Measurements from ENCODE around the gene BAHCC1. TPM values are rescaled to one million over a fixed set of nuclear protein-coding genes. Genes with fewer than 3 reads are reported as not detected.

BAHCC1 gene
- total and polyA plus RNA-seq, 10 of the 15 experiments (the other 5 are each of a cell fraction or from before 2014, with no cell fraction given) = 0.03 to 0.14 (median 0.11) TPM; not detected in 6

- TF ChIP-seq ZBTB11 (CRISPR knock-in tag; IDR thresholded peaks at IDR 0.05) = no peak
Measured at GRCh38 chr17:81442791-81443190, 47.5 kb downstream of the BAHCC1 start (continued).

- intact Hi-C loops (cut with micrococcal nuclease; ENCODE audit: unreplicated experiment) = no loop called here
- no peaks in the 10 kb centered on the region for H3K79me2 ChIP-seq (ENCODE audit: control insufficient read depth, insufficient read depth, low read length)
- in situ Hi-C loops (cut with MboI) = no loop called here
- no peak for ATAC-seq
- H3K4me1 ChIP-seq (ENCODE audit: control insufficient read depth, insufficient read depth, low read length) = no peaks in the 10 kb centered on the region
- no peaks in the 10 kb centered on the region for H3K9me3 ChIP-seq (replicated peaks; ENCODE audit: control insufficient read depth, insufficient read depth, low read length)
- SMC1A ChIA-PET (ENCODE audit: uncharacterized antibody, unreplicated experiment) = no interaction called here
- H3K4me3 ChIP-seq = no peak overlapping the region
- 65% methylated on average over 17 of the region's 20 CpGs for WGBS (ENCODE audit: insufficient coverage, insufficient replicate concordance, low lambda C conversion rate, missing lambda C conversion rate)
- FAIRE-seq = no peak
- H3K27ac ChIP-seq (ENCODE audit: control insufficient read depth, insufficient read depth) = no peak overlapping the region
- DNase-seq (ENCODE audit: low read depth, low spot score) = no peak
- H3K27me3 ChIP-seq (replicated peaks in 1 of 2; ENCODE audit: control insufficient read depth in 2 of 2, insufficient read depth in 2 of 2, low read length in 1 of 2) = no peaks in the 10 kb centered on the region; a peak in 1 of 4 replicates
- CTCF ChIA-PET = no interaction called here
- no peak overlapping the region for H2AFZ ChIP-seq (ENCODE audit: control insufficient read depth, low read depth, low read length)
- no peaks in the 10 kb centered on the region for H3K36me3 ChIP-seq (ENCODE audit: control insufficient read depth in 2 of 2, insufficient read depth in 2 of 2, low read length in 1 of 2)
- RAD21 ChIA-PET (ENCODE audit: unreplicated experiment) = no interaction called here
- BruUV-seq (replicated peaks) = no TSS peak
- H3K4me2 ChIP-seq (ENCODE audit: control insufficient read depth, insufficient read depth) = no peak overlapping the region
- H3K9ac ChIP-seq (ENCODE audit: control insufficient read depth, insufficient read depth, low read length) = no peak overlapping the region
- POLR2A ChIA-PET = no interaction called here
- no peaks in the 10 kb centered on the region for H4K20me1 ChIP-seq (ENCODE audit: control insufficient read depth, insufficient read depth)
- no peak for TF ChIP-seq CBX5 (IDR thresholded peaks at IDR 0.05; ENCODE audit: low read depth)
- TF ChIP-seq SP1 (IDR thresholded peaks at IDR 0.05; ENCODE audit: low read depth, low read length) = no peak
- TF ChIP-seq NKRF (conservative IDR thresholded peaks at IDR 0.05) = no peak
- TF ChIP-seq STAT1 (conservative IDR thresholded peaks at IDR 0.05) = no peak
- TF ChIP-seq ELK1 (IDR thresholded peaks at IDR 0.05; ENCODE audit: low read depth, low read length) = no peak
- TF ChIP-seq MAX (IDR thresholded peaks at IDR 0.05; ENCODE audit: low read depth, low read length) = no peak
- no peak for TF ChIP-seq NBN (IDR thresholded peaks at IDR 0.05)
- no peak for TF ChIP-seq HSF1 (IDR thresholded peaks at IDR 0.05; ENCODE audit: low read depth, low read length)
- no peak for TF ChIP-seq POLR2A (IDR thresholded peaks at IDR 0.05; ENCODE audit: low read depth, low read length)
- TF ChIP-seq NR2C1 (IDR thresholded peaks at IDR 0.05) = no peak
Measured at GRCh38 chr17:81443269-81443668, 48.0 kb downstream of the BAHCC1 start.
